MM.1S (cell line): ENCODE measurements around the gene ALG6.

Experiments used
- DNase-seq: peaks from one replicate; pipeline ENCODE4 v3.0.0-alpha.2; 2015
- H2AFZ ChIP-seq: fragments of 300-600 bp; sonication (generic); 2 replicates; pipeline ENCODE4 v1.6.0; 2016; ENCODE audit warnings: antibody characterized with exemption, low read length
- H3F3A ChIP-seq: fragments of 300-600 bp; sonication (generic); 2 replicates; pipeline ENCODE4 v1.6.1; 2016; ENCODE audit warnings: mild to moderate bottlenecking, antibody characterized with exemption, low read length, moderate library complexity, mixed read lengths; ENCODE audit not compliant: insufficient read depth
- H3K27ac ChIP-seq: fragments of 300-600 bp; sonication (generic); 2 replicates; pipeline ENCODE4 v1.5.1; 2016; ENCODE audit warnings: mild to moderate bottlenecking, low read length
- H3K27me3 ChIP-seq: fragments of 300-600 bp; sonication (generic); replicated peaks from 2 replicates; pipeline ENCODE4 v1.6.0; 2016; ENCODE audit warnings: low read length; ENCODE audit not compliant: insufficient read depth
- H3K36me3 ChIP-seq: fragments of 300-600 bp; sonication (generic); replicated peaks from 2 replicates; pipeline ENCODE4 v1.6.1; 2016; ENCODE audit warnings: mild to moderate bottlenecking, low read length, mixed read lengths; ENCODE audit not compliant: insufficient read depth
- H3K4me1 ChIP-seq: fragments of 300-600 bp; sonication (generic); 2 replicates; pipeline ENCODE4 v1.6.1; 2016; ENCODE audit warnings: low read length, mixed read lengths
- H3K4me2 ChIP-seq: fragments of 300-600 bp; sonication (generic); 2 replicates; pipeline ENCODE4 v1.6.0; 2016; ENCODE audit warnings: low read depth, low read length
- H3K4me3 ChIP-seq: fragments of 300-600 bp; sonication (generic); 2 replicates; pipeline ENCODE4 v1.5.1; 2016; ENCODE audit warnings: low read length, mixed read lengths
- H3K79me2 ChIP-seq: fragments of 300-600 bp; sonication (generic); 2 replicates; pipeline ENCODE4 v1.6.1; 2016; ENCODE audit warnings: mixed run types, low read length, mixed read lengths
- H3K9ac ChIP-seq: fragments of 300-600 bp; sonication (generic); 2 replicates; pipeline ENCODE4 v1.6.1; 2016; ENCODE audit warnings: low read length, mixed read lengths
- H3K9me2 ChIP-seq: fragments of 300-600 bp; sonication (generic); replicated peaks from 2 replicates; pipeline ENCODE4 v1.6.1; 2016; ENCODE audit warnings: mild to moderate bottlenecking, low read length, mixed read lengths; ENCODE audit not compliant: insufficient read depth
- H3K9me3 ChIP-seq: fragments of 300-600 bp; sonication (generic); replicated peaks from 2 replicates; pipeline ENCODE4 v1.6.1; 2016; ENCODE audit warnings: mild to moderate bottlenecking, low read length, mixed read lengths; ENCODE audit not compliant: insufficient read depth
- H4K20me1 ChIP-seq: fragments of 300-600 bp; sonication (generic); 2 replicates; pipeline ENCODE4 v1.6.1; 2016; ENCODE audit warnings: mild to moderate bottlenecking, low read length, moderate library complexity, mixed read lengths; ENCODE audit not compliant: insufficient read depth
- EZH2 ChIP-seq: fragments of 300-600 bp; sonication (generic); optimal IDR thresholded peaks from 2 replicates; pipeline ENCODE3; 2017; ENCODE audit warnings: low read depth, mild to moderate bottlenecking, antibody characterized with exemption, low read length, mixed read lengths
- EZH2phosphoT487 ChIP-seq: fragments of 300-600 bp; sonication (generic); IDR thresholded peaks from 2 replicates; pipeline ENCODE4 v1.6.1; 2018; ENCODE audit warnings: antibody characterized with exemption, low read length
- TF ChIP-seq, protein P1 (sequence below): fragments of 300-600 bp; sonication (generic); IDR thresholded peaks from 2 replicates; pipeline ENCODE4 v1.5.1; 2016; ENCODE audit warnings: antibody characterized with exemption, low read length, mixed read lengths

The ALG6 gene

DNA sequence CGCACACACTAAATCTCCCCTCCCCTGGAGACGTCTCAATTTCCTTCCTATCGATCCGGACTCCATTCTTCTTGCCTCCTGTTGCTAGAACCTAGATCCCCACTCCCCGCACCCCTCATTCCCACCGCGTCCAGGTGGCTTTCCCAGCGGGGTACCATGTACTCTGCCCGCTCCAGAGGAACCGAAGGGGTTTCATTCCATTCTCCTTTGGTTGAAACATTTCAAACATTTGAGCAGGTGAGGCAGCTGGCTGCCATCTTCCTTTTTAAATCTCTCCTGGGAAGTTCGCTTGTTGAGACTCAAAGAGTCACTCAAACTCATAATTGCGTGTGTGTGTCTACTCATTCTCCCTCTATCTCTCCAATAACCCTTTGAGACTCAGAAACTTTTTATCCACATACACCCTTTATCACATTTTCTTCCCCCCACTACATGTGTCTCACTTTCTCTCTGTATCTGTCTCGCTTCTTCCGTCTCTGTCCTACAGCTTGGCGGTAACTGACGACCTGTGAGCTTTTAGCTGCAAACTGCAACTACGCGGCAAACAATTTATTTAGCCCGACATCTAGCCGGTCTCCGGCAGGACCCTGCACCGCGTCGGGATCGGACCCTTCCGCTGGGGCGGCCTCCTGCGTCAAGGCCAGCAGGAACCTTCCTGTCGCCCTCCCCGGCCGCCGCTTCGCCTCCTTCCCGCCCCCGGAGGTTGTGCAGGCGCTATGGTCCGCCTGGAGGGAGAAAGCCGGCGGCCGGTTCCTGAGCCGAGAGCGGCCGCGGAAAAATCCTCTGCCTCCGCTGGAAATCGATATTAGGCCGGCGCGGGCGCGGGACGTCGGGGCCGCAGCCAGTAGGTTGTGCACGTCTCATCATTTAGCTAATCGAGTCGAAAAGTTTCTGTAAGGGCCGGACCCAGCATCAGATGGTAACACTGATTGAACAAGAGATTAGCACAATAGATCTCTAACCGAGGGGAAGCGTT lies 48.1 kb upstream of the ALG6 start:
- no peak for TF ChIP-seq EZH2
- TF ChIP-seq, protein P1, sequence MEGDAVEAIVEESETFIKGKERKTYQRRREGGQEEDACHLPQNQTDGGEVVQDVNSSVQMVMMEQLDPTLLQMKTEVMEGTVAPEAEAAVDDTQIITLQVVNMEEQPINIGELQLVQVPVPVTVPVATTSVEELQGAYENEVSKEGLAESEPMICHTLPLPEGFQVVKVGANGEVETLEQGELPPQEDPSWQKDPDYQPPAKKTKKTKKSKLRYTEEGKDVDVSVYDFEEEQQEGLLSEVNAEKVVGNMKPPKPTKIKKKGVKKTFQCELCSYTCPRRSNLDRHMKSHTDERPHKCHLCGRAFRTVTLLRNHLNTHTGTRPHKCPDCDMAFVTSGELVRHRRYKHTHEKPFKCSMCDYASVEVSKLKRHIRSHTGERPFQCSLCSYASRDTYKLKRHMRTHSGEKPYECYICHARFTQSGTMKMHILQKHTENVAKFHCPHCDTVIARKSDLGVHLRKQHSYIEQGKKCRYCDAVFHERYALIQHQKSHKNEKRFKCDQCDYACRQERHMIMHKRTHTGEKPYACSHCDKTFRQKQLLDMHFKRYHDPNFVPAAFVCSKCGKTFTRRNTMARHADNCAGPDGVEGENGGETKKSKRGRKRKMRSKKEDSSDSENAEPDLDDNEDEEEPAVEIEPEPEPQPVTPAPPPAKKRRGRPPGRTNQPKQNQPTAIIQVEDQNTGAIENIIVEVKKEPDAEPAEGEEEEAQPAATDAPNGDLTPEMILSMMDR, result no peak
- TF ChIP-seq EZH2phosphoT487, result no peak
- Histone ChIP-seq H3K9me2 (no peaks in the 10 kb centered on the region), H3K4me3 (no peak overlapping the region)

DNA sequence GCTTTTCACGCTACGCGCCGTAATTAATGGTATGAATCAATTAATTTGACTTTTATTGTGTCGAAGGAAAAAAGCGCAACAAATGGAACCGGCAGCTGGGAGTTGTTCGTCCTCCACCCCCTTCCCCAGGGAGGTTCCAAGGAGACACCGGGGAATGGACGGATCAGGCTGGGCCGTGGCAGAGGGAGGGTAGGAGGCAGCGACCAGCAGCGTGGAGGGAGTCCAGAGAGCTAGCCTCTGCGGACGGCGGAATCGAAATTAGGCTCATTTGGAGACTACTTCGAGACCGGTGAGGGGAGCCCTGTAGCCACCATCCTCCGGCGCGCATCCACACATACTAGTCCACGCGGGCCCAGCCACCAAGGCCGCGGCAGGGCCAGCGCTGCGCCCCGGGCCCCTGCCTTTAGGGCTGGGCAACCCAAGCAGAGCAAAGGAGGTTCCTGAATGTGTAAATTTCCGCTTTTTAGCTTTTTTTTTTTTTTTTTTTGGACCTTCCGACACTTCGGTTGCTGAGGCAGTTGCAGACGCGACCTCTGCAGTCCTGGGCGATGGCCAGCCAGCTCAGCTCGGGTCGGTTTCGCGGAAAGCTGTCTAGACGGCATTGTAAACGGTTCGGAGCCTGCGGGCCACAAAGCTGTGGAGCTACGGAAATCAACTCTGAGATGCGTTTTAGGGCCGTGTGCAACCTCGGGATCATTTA lies 47.3 kb upstream of the ALG6 start:
- H3F3A ChIP-seq, result no peaks in the 10 kb centered on the region
- no peak overlapping the region for H3K9ac ChIP-seq
- H3K4me3 ChIP-seq, result no peak overlapping the region
- 0 out of 2 replicates have a peak, but pooled peaks cover 3% of the 10 kb centered on the region for H3K4me1 ChIP-seq
- H3K27me3 ChIP-seq, result no peaks in the 10 kb centered on the region
- no peak overlapping the region for H3K4me2 ChIP-seq
- no peaks in the 10 kb centered on the region for H4K20me1 ChIP-seq
- H2AFZ ChIP-seq, result no peak overlapping the region
- no peak overlapping the region for H3K27ac ChIP-seq
- no peaks in the 10 kb centered on the region for H3K9me2 ChIP-seq
- H3K9me3 ChIP-seq, result no peaks in the 10 kb centered on the region
- H3K79me2 ChIP-seq, result no peaks in the 10 kb centered on the region
- H3K36me3 ChIP-seq, result no peaks in the 10 kb centered on the region
- TF ChIP-seq EZH2phosphoT487, result no peak
- TF ChIP-seq EZH2, result no peak
- TF ChIP-seq, protein P1, result no peak
- DNase-seq, result no peak

More for the DNA sequence above, 48.1 kb upstream of the ALG6 start:
- Histone ChIP-seq H3K36me3 (no peaks in the 10 kb centered on the region), H3K27me3 (no peaks in the 10 kb centered on the region), H3K4me1 (0 out of 2 replicates have a peak, but pooled peaks cover 3% of the 10 kb centered on the region), H3K4me2 (no peak overlapping the region), H3K79me2 (no peaks in the 10 kb centered on the region), H2AFZ (no peak overlapping the region), H3F3A (no peaks in the 10 kb centered on the region), H3K9me3 (no peaks in the 10 kb centered on the region), H3K27ac (no peak overlapping the region), H4K20me1 (no peaks in the 10 kb centered on the region), H3K9ac (no peak overlapping the region)
- no peak for DNase-seq

DNA sequence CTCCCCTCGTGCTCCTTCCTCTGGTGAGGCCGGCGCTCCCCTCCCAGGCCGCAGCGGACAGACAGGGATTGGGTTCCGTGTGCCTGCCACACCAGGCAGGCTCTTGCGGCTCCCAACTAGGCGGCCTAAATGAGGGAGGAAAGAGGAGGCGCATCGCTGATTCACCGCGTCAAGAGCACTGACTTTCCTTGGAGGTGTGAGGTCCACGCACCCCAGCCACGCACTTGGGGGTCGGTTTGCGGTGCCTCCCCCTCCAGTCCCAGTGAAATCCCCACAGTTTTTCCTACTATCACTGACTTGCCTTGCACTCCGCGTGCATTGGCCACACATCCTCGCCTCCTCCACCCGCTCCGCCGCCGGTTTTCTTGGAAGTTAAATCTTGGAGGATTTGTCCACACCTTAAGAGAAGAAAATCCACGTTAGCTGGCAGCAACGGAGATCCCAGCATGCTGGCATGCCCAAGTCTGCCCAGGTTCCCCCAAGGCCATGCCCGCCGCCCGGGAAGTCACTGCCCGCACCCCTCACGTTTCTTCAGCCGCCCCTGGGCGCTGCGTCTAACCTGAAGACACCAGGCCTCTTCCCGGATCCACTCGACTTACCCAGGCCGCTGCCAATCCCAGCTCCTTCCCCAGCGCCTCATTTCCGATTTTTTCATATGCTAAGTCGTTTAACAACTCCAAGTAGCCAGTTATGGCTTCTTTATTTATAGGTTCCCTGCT lies 46.2 kb upstream of the ALG6 start:
- no peaks in the 10 kb centered on the region for H3K79me2 ChIP-seq
- no peak for DNase-seq
- H3K9me2 ChIP-seq, result no peaks in the 10 kb centered on the region
- no peak overlapping the region for H3K27ac ChIP-seq
- no peaks in the 10 kb centered on the region for H3K27me3 ChIP-seq
- H3K4me1 ChIP-seq, result 0 out of 2 replicates have a peak, but pooled peaks cover 3% of the 10 kb centered on the region
- H3K4me2 ChIP-seq, result peak overlapping the region; percentile 39; the same call in 1 of the 2 replicates
- no peaks in the 10 kb centered on the region for H3K9me3 ChIP-seq
- H2AFZ ChIP-seq, result 0 out of 2 replicates have a peak overlapping the region, but pooled peaks have one; percentile 57
- H3K9ac ChIP-seq, result no peak overlapping the region
- H3F3A ChIP-seq, result no peaks in the 10 kb centered on the region
- no peaks in the 10 kb centered on the region for H4K20me1 ChIP-seq
- no peak overlapping the region for H3K4me3 ChIP-seq
- TF ChIP-seq, protein P1, result no peak
- no peak for TF ChIP-seq EZH2
- no peak for TF ChIP-seq EZH2phosphoT487
- no peaks in the 10 kb centered on the region for H3K36me3 ChIP-seq
